GM10266 (cell line): ENCODE results near the gene MAN1B1.

Experiments
- DNase-seq: peaks from one replicate; pipeline ENCODE4 v3.0.0; 2012; ENCODE audit errors: extremely low spot score
- CTCF ChIP-seq: IDR thresholded peaks from 2 replicates; pipeline ENCODE4 v1.5.1; 2012; ENCODE audit warnings: mild to moderate bottlenecking, low read depth; ENCODE audit not compliant: control insufficient read depth, insufficient read depth; ENCODE audit errors: missing control alignments

Gene MAN1B1

DNA sequence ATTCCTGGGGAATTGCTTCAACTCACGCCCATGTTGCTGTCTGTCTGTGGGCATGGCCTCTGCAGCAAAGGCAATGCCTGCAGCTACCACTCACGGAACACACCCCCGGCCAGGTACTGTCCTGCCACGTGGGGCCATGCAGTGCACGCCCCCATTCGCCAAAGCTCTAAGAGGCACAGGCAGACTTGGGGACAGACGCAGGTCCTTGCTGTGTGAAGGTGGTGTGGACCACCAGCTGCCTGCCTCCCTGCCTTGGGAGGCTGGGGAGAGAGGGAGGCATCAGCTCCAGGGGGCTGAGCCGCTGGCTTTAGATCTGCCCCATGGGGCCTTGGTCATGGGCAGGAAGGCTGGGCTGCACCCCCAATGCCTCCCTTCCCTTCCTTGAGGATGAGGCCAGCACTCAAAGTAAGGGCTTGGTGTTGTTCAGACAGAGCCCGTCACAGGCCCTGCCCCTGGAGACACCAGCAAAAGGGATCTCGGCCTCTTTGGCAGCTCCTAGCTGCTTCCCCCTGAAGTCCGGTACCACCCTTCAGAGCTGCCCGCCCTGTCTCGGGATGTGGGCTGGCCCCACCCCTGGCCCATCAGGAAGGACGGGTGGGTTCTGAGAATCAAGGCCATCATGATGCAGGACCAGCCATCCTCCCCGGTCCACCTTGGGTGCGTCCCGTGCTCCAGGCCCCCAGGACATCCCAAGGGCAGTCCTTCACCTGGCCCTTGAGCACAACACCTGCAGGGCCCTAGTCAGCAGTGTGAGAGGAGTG is 54.4 kb downstream of the MAN1B1 start:
- no peak for DNase-seq
- TF ChIP-seq CTCF, result no peak

GRCh38 chr9:137141976-137142936 is 55.5 kb downstream of the MAN1B1 start:
- TF ChIP-seq CTCF, result no peak

GRCh38 chr9:137143459-137143858 is 56.7 kb downstream of the MAN1B1 start:
- no peak for DNase-seq
- no peak for TF ChIP-seq CTCF

More at GRCh38 chr9:137141976-137142936, 55.5 kb downstream of the MAN1B1 start:
- no peak for DNase-seq

GRCh38 chr9:137145731-137146526 is 59.1 kb downstream of the MAN1B1 start:
- no peak for TF ChIP-seq CTCF

DNA sequence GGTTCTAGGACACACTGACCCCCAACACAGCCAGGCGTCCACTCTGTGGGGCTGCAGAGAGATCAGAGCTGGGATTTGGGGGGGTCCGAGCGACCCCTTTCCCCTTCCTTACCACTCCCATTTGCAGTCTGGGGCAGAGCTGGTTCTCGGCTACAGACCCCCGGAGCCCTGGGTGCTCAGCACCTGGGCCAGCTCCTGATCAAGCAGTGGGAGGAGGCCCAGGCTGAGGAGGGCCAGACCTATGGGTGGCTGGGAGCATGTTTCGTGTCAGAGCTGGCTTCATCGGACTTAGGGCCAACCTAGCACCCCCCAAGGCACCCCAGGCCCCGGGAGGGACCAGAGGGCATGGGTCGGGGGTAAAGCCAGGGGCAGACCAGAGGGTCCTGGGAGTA is 59.7 kb downstream of the MAN1B1 start:
- TF ChIP-seq CTCF, result no peak
- DNase-seq, result no peak

More at GRCh38 chr9:137145731-137146526, 59.1 kb downstream of the MAN1B1 start:
- no peak for DNase-seq

- DNase-seq, result no peak
- TF ChIP-seq CTCF, result no peak
Measured at GRCh38 chr9:137147091-137147792, 60.5 kb downstream of the MAN1B1 start.
